SK-N-SH (cell line): Measurements from ENCODE around the gene GNG4. TPM values are rescaled to one million over a fixed set of nuclear protein-coding genes. Genes with fewer than 3 reads are reported as not detected.
"Not testable (repeated sequence)": the region's sequence is repeated elsewhere in the genome, so short reads cannot be mapped to it uniquely, and the experiment has no call there.

Experiments
- CTCF ChIA-PET: fragments of 300-600, 350-600 bp; formaldehyde crosslinking; extraction: SDS; loops from one replicate; lab custom pipeline; 2021; lab: Yijun Ruan, JAX
- POLR2A ChIA-PET: fragments of 350-600 bp; sonication (Branson Sonifier 250); formaldehyde crosslinking; extraction: SDS; loops from one replicate; lab custom pipeline; 2020; ENCODE audit warnings: antibody characterized with exemption, inconsistent platforms; lab: Yijun Ruan, JAX
- DNase-seq: peaks from one replicate; pipeline ENCODE4 v3.0.0; 2012
- H2AFZ ChIP-seq: fragments of 200-600 bp; sonication (generic); 2 replicates; pipeline ENCODE4 v1.8.1; 2016; ENCODE audit warnings: antibody characterized with exemption, mild to moderate bottlenecking, low read depth
- H3F3A ChIP-seq: fragments of 200-600 bp; sonication (generic); replicated peaks from 2 replicates; pipeline ENCODE3; 2016; ENCODE audit warnings: antibody characterized with exemption, mild to moderate bottlenecking; ENCODE audit not compliant: insufficient read depth
- H3K27ac ChIP-seq, 2 experiments: fragments of 200-500 bp in 1 of 2; fragments of 200-600 bp in 1 of 2; sonication (Bioruptor generic) in 1 of 2; sonication (generic), shearing (Covaris generic) in 1 of 2; 2 replicates each; pipeline versions ENCODE4 v1.5.1 to v1.6.1; 2014 to 2016; ENCODE audit warnings: low read depth in 2 of 2, inconsistent platforms in 1 of 2, low read length in 1 of 2, mild to moderate bottlenecking in 1 of 2, mixed read lengths in 1 of 2
- H3K27me3 ChIP-seq: fragments of 200-600 bp; sonication (generic), shearing (Covaris generic); 2 replicates; pipeline ENCODE4 v1.6.1; 2016; ENCODE audit warnings: mixed run types; ENCODE audit not compliant: insufficient read depth
- H3K36me3 ChIP-seq, 2 experiments: fragments of 200-500 bp in 1 of 2; fragments of 200-600 bp in 1 of 2; sonication (Bioruptor generic) in 1 of 2; sonication (generic) in 1 of 2; replicated peaks in 1 of 2; 2 replicates each; pipeline versions ENCODE3 to v1.5.1; 2014 to 2016; ENCODE audit warnings: low read length in 1 of 2, mild to moderate bottlenecking in 1 of 2; ENCODE audit not compliant: insufficient read depth in 2 of 2, control insufficient read depth in 1 of 2
- H3K4me1 ChIP-seq, 2 experiments: fragments of 200-500 bp in 1 of 2; fragments of 200-600 bp in 1 of 2; sonication (Bioruptor generic) in 1 of 2; sonication (generic), shearing (Covaris generic) in 1 of 2; 2 replicates each; pipeline versions ENCODE4 v1.5.1 to v1.6.1; 2014 to 2016; ENCODE audit warnings: low read depth in 1 of 2, low read length in 1 of 2, mixed run types in 1 of 2; ENCODE audit not compliant: insufficient read depth in 2 of 2, control insufficient read depth in 1 of 2
- H3K4me2 ChIP-seq: fragments of 200-600 bp; sonication (generic), shearing (Covaris generic); 2 replicates; pipeline ENCODE4 v1.6.1; 2017; ENCODE audit warnings: mixed run types
- H3K4me3 ChIP-seq, 2 experiments: fragments of 200-500 bp in 1 of 2; fragments of 200-600 bp in 1 of 2; sonication (Bioruptor generic) in 1 of 2; sonication (generic), shearing (Covaris generic) in 1 of 2; 2 replicates each; pipeline versions ENCODE4 v1.5.1 to v1.8.1; 2014 to 2016; ENCODE audit warnings: low read depth in 2 of 2, inconsistent platforms in 1 of 2, low read length in 1 of 2, mild to moderate bottlenecking in 1 of 2, mixed read lengths in 1 of 2, moderate library complexity in 1 of 2
- H3K79me2 ChIP-seq: fragments of 200-600 bp; sonication (generic); 2 replicates; pipeline ENCODE4 v1.8.1; 2017; ENCODE audit warnings: mild to moderate bottlenecking; ENCODE audit not compliant: insufficient read depth
- H3K9ac ChIP-seq: fragments of 200-600 bp; sonication (generic); 2 replicates; pipeline ENCODE4 v1.6.1; 2017; ENCODE audit warnings: mixed run types
- H3K9me2 ChIP-seq: fragments of 200-600 bp; sonication (generic); 2 replicates; pipeline ENCODE4 v1.6.1; 2017; ENCODE audit warnings: mixed run types
- H3K9me3 ChIP-seq: fragments of 200-600 bp; sonication (generic); 2 replicates; pipeline ENCODE4 v1.6.1; 2017; ENCODE audit warnings: mixed run types, mild to moderate bottlenecking, moderate library complexity
- H4K20me1 ChIP-seq: fragments of 200-600 bp; sonication (generic); 2 replicates; pipeline ENCODE4 v1.6.1; 2017; ENCODE audit warnings: mild to moderate bottlenecking, mixed run types; ENCODE audit not compliant: insufficient read depth
- CHD2 ChIP-seq: fragments of 150-350 bp; IDR thresholded peaks from 2 replicates; pipeline ENCODE4 v1.6.1; 2018; ENCODE audit warnings: low read length; ENCODE audit not compliant: partially characterized antibody
- ELF1 ChIP-seq: IDR thresholded peaks from 2 replicates; pipeline ENCODE4 v1.4.0; 2012
- EP300 ChIP-seq, 2 experiments: IDR thresholded peaks; 2 replicates each; pipeline versions ENCODE4 v1.4.0 to v1.6.1; 2012; ENCODE audit warnings: borderline replicate concordance in 1 of 2, low read depth in 1 of 2, low read length in 1 of 2
- EZH2phosphoT487 ChIP-seq: fragments of 200-600 bp; sonication (generic); IDR thresholded peaks from 2 replicates; pipeline ENCODE4 v1.6.1; 2017; ENCODE audit warnings: low read depth, mixed run types, mild to moderate bottlenecking, antibody characterized with exemption, moderate library complexity, borderline replicate concordance
- FOXJ3 ChIP-seq: sonication (generic); formaldehyde crosslinking; IDR thresholded peaks from 2 replicates; pipeline ENCODE4 v1.5.1; 2020; ENCODE audit warnings: mild to moderate bottlenecking, missing genetic modification reagents
- GABPA ChIP-seq: IDR thresholded peaks from 2 replicates; pipeline ENCODE4 v1.4.0; 2012; ENCODE audit warnings: low read depth, mild to moderate bottlenecking
- GATA2 ChIP-seq: sonication (generic); formaldehyde crosslinking; IDR thresholded peaks from 2 replicates; pipeline ENCODE4 v1.5.0; 2020; ENCODE audit warnings: mild to moderate bottlenecking, missing genetic modification reagents
- JUND ChIP-seq: IDR thresholded peaks from 2 replicates; pipeline ENCODE4 v1.4.0; 2012
- MEF2A ChIP-seq: IDR thresholded peaks from 2 replicates; pipeline ENCODE4 v1.4.0; 2012; ENCODE audit warnings: low read depth, borderline replicate concordance
- RAD21 ChIP-seq: IDR thresholded peaks from 2 replicates; pipeline ENCODE4 v1.6.1; 2012; ENCODE audit warnings: mild to moderate bottlenecking, low read length
- RCOR1 ChIP-seq: fragments of 150-350 bp; IDR thresholded peaks from 2 replicates; pipeline ENCODE4 v1.6.1; 2017; ENCODE audit warnings: antibody characterized with exemption, low read length
- RFX5 ChIP-seq: IDR thresholded peaks from 2 replicates; pipeline ENCODE4 v1.6.1; 2012; ENCODE audit warnings: mild to moderate bottlenecking, improper control_type of control experiment, low read length
- TAF1 ChIP-seq: IDR thresholded peaks from 2 replicates; pipeline ENCODE4 v1.6.1; 2012; ENCODE audit warnings: low read depth, mild to moderate bottlenecking, low read length, moderate library complexity, borderline replicate concordance
- TCF12 ChIP-seq: IDR thresholded peaks from 2 replicates; pipeline ENCODE4 v1.4.0; 2012
- TEAD4 ChIP-seq: IDR thresholded peaks from 2 replicates; pipeline ENCODE4 v1.4.0; 2012; ENCODE audit warnings: mild to moderate bottlenecking, borderline replicate concordance; ENCODE audit not compliant: insufficient read depth
- WGBS: methylation state at CpG from one replicate; pipeline ENCODE4 v1.1.6; 2017; ENCODE audit warnings: low lambda C conversion rate; 5-methylcytosine and 5-hydroxymethylcytosine counted together
- polyA plus RNA-seq, 3 experiments: library from polyadenylated mRNA; depleted of rRNA; stranded (reverse); fragments of >200 nt; gene quantifications; 2 replicates each; pipeline ENCODE4 v1.2.3, GENCODE V29; 2012
- TF ChIP-seq, protein P1 (sequence below): IDR thresholded peaks from 2 replicates; pipeline ENCODE4 v1.4.0; 2012; ENCODE audit warnings: low read depth, borderline replicate concordance

The GNG4 gene
- polyA plus RNA-seq, 1 of the 3 experiments (the other 2 are of a cell fraction): 1.6 TPM

DNA sequence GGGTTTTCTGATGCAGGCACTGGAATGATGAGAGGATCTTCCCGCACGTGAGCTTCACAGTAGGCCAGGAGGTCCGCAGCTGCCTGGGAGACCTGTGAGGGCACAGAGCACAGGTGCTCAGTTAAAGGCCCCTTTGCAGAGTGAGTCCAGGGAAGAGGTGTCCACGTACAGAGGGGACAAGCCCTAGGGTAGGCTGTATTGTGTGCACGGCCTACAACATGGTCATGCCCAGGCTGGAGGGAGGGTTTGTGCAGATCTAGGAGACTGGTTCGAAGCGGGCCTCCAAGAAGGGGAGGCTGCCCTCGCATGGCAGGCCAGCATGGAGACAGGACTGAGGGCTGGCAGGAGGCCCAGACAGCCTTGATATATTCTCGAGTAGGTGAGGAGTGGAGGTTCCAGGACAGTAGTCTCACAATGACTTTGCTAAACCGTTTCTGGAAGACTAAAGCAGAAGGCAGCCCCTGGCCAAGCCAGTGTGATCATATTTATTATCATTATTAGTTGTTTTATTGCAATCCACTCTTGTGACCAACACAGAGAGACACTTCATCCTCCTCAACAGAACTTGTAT, 97.4 kb downstream of the GNG4 start:
- ChIA-PET CTCF (interaction anchor here (1.3 kb wide), 1 partner anchor 38 kb away, joined by 4 read pairs; no protein-coding TSS in a partner anchor), POLR2A (interaction anchor here (1.0 kb wide), 1 partner anchor 95 kb away, joined by 3 read pairs; no protein-coding TSS in a partner anchor)
- H3K4me1 ChIP-seq: peaks cover 0 to 57% of the 10 kb centered on the region in 2 experiments; a peak in 2 of 4 replicates
- no peaks in the 10 kb centered on the region for H3F3A ChIP-seq
- WGBS: 76% methylated on average over 9 of the region's 10 CpGs
- no peak overlapping the region for H3K4me2 ChIP-seq
- no peak for DNase-seq
- no peak overlapping the region for H2AFZ ChIP-seq
- no peaks in the 10 kb centered on the region for H3K9me3 ChIP-seq
- no peaks in the 10 kb centered on the region for H4K20me1 ChIP-seq
- H3K36me3 ChIP-seq: no peaks in the 10 kb centered on the region
- H3K4me3 ChIP-seq: no peak overlapping the region
- peak overlapping the region in 1 of 2 experiments; percentile 95; a peak in 2 of 4 replicates for H3K27ac ChIP-seq
- TF ChIP-seq GABPA (no peak), RFX5 (no peak), ELF1 (no peak), RAD21 (peak; percentile 17; the same call in 1 of the 2 replicates), RCOR1 (no peak)
- TF ChIP-seq, protein P1, sequence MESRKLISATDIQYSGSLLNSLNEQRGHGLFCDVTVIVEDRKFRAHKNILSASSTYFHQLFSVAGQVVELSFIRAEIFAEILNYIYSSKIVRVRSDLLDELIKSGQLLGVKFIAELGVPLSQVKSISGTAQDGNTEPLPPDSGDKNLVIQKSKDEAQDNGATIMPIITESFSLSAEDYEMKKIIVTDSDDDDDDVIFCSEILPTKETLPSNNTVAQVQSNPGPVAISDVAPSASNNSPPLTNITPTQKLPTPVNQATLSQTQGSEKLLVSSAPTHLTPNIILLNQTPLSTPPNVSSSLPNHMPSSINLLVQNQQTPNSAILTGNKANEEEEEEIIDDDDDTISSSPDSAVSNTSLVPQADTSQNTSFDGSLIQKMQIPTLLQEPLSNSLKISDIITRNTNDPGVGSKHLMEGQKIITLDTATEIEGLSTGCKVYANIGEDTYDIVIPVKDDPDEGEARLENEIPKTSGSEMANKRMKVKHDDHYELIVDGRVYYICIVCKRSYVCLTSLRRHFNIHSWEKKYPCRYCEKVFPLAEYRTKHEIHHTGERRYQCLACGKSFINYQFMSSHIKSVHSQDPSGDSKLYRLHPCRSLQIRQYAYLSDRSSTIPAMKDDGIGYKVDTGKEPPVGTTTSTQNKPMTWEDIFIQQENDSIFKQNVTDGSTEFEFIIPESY: no peak
- H3K9me2 ChIP-seq: no peaks in the 10 kb centered on the region
- H3K27me3 ChIP-seq: no peaks in the 10 kb centered on the region
- no peaks in the 10 kb centered on the region for H3K79me2 ChIP-seq
- H3K9ac ChIP-seq: no peak overlapping the region

DNA sequence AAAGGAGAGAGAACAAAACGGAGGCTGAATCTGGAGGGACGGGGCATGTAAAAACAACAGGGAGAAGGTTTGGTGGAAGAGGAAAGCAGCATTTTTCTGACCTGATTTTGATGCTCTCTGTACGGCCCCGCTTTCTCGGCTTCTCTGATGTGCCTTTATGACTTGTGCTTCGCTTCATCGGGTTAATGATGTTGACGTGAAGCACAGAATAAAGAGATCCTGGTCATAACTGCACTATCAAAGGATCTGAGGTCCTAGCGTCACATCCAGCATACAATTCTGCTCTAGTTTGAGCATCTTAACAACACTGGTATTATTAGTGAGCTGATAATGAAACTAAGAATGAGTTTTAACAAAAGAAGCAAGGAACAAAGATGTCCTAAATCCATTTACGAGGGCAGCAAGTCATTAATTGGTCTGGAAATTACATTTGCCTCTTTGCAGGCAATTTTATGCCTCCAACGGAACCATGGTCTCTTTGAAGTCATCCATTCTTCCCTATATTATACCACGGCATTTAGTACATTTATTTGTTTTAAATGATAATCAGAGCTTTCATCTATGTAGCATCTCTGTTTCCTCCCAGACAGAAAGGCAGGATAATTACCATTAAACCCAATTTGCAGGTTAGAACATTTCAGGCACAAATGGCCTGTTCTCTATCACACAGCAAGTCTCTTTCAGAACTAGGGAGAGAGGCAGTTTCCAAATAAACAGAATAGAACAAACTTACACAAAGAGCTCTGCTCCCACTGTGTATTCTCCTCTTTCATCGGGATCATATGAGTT, 100.0 kb downstream of the GNG4 start:
- Histone ChIP-seq H3K79me2 (no peaks in the 10 kb centered on the region), H3F3A (no peaks in the 10 kb centered on the region), H3K27ac (peak overlapping the region in 1 of 2 experiments; percentile 96; a peak in 2 of 4 replicates), H3K4me3 (peak overlapping the region in 1 of 2 experiments; percentile 15; a peak in 1 of 4 replicates), H3K27me3 (no peaks in the 10 kb centered on the region), H3K9ac (no peak overlapping the region), H3K9me2 (no peaks in the 10 kb centered on the region), H3K4me1 (peaks cover 0 to 60% of the 10 kb centered on the region in 2 experiments; a peak in 2 of 4 replicates), H3K36me3 (no peaks in the 10 kb centered on the region), H3K4me2 (no peak overlapping the region), H2AFZ (no peak overlapping the region), H3K9me3 (no peaks in the 10 kb centered on the region), H4K20me1 (no peaks in the 10 kb centered on the region)
- peak; percentile 57 for DNase-seq
- TF ChIP-seq EP300 (IDR thresholded peaks at IDR 0.05; ENCODE audit: borderline replicate concordance in 1 of 2, low read depth in 1 of 2, low read length in 1 of 2) (peak in 1 of 2 experiments; percentile 73; a peak in 2 of 4 replicates), CHD2 (peak; percentile 40), MEF2A (no peak), GATA2 (CRISPR knock-in tag) (peak; percentile 79), TAF1 (no peak), TEAD4 (peak; percentile 49; the same call in 1 of the 2 replicates), TCF12 (peak; percentile 27; the same call in 1 of the 2 replicates), EZH2phosphoT487 (no peak), RCOR1 (peak; percentile 63; the same call in 1 of the 2 replicates), FOXJ3 (CRISPR knock-in tag) (peak; percentile 66; the same call in 1 of the 2 replicates), RFX5 (no peak), JUND (no peak)
- 41% methylated on average over 13 of the region's 13 CpGs for whole genome bisulfite sequencing
- ChIA-PET CTCF (interaction anchor here (0.8 to 1.3 kb wide), 3 partner anchors 11 to 51 kb away, joined by 4 read pairs; partner anchors contain the start of gene B3GALNT2), POLR2A (no interaction called here)

DNA sequence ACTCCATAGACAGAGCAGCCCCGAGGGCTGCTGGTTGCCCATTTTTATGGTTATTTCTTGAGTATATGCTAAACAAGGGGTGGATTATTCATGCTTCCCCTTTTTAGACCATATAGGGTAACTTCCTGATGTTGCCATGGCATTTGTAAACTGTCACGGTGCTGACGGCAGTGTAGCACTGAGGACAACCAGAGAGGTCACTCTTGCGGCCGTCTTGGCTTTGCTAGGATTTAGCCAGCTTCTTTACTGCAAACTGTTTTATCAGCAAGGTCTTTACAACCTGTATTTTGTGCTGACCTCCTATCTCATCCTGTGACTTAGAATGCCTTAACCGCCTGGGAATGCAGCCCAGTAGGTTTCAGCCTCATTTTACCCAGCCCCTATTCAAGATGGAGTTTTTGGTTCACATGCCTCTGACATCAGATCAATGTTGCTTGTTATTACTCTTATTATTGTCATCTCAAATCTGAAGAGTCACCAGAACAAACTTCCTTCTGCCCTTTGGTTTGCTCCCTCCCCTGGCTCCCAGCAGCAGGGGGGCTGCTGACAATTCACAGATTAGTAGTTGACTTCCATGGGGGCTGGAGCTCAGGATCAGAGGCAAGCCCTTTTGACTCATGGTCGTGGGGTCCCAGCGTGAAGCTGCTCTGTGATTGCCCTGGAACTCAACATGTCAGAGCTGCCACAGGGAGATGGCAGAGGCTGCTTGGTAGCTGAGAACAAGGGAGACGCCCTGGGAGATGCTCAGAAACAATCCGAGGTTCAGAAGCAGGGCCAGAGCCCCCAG, 103.0 kb downstream of the GNG4 start:
- H3K9me3 ChIP-seq, H3K9me2 ChIP-seq, H3F3A ChIP-seq, H3K27me3 ChIP-seq, H3K4me3 ChIP-seq, H2AFZ ChIP-seq, H3K4me2 ChIP-seq, H3K79me2 ChIP-seq, H3K36me3 ChIP-seq, H3K9ac ChIP-seq, DNase-seq, H4K20me1 ChIP-seq: not testable (repeated sequence)
- Histone ChIP-seq H3K4me1 (peaks cover 0 to 38% of the 10 kb centered on the region in 2 experiments; a peak in 2 of 4 replicates), H3K27ac (peak overlapping the region in 1 of 2 experiments; percentile 8; a peak in 1 of 4 replicates)
- WGBS: 85% methylated on average over 8 of the region's 10 CpGs
- CTCF ChIA-PET: interaction anchor here (0.8 to 1.5 kb wide), 3 partner anchors 11 to 32 kb away, joined by 3 to 4 read pairs (median 3); no protein-coding TSS in a partner anchor
- POLR2A ChIA-PET: interaction anchor here (0.9 kb wide), 1 partner anchor 13 kb away, joined by 3 read pairs; no protein-coding TSS in a partner anchor
